K562 (cell line): ENCODE results near the gene GALNS. TPM values are rescaled to one million over a fixed set of nuclear protein-coding genes. Genes with fewer than 3 reads are reported as not detected.

Experiments
- EGR1 ChIP-seq: fragments of 450-650 bp; conservative IDR thresholded peaks from 2 replicates; pipeline ENCODE4 v1.6.1; 2017; ENCODE audit warnings: mild to moderate bottlenecking
- EWSR1 ChIP-seq: fragments of 450-650 bp; IDR thresholded peaks from 2 replicates; pipeline ENCODE4 v1.6.1; 2018; ENCODE audit warnings: borderline replicate concordance, mild to moderate bottlenecking, low read depth, moderate library complexity; ENCODE audit not compliant: partially characterized antibody
- GATAD2B ChIP-seq: fragments of 450-650 bp; IDR thresholded peaks from 2 replicates; pipeline ENCODE4 v1.6.1; 2017; ENCODE audit warnings: mild to moderate bottlenecking, borderline replicate concordance
- ID3 ChIP-seq, 2 experiments: fragments of 250-450 bp in 1 of 2; fragments of 450-650 bp in 1 of 2; sonication (Bioruptor Pico) in 1 of 2; IDR thresholded peaks; 2 replicates each; pipeline versions ENCODE4 v1.6.1 to v1.8.0; 2016 to 2021; ENCODE audit warnings: mild to moderate bottlenecking in 2 of 2, moderate library complexity in 2 of 2, missing compliant biosample characterization in 1 of 2, missing genetic modification characterization in 1 of 2
- KLF1 ChIP-seq: fragments of 450-650 bp; IDR thresholded peaks from 2 replicates; pipeline ENCODE4 v1.6.1; 2016; ENCODE audit warnings: missing genetic modification characterization, missing compliant biosample characterization
- LEF1 ChIP-seq: fragments of 450-650 bp; IDR thresholded peaks from 2 replicates; pipeline ENCODE4 v1.6.1; 2016; ENCODE audit warnings: mild to moderate bottlenecking
- MAX ChIP-seq: sonication (generic); formaldehyde crosslinking; IDR thresholded peaks from 2 replicates; pipeline ENCODE4 v1.9.0; 2022; ENCODE audit warnings: mild to moderate bottlenecking, missing genetic modification reagents
- MTF1 ChIP-seq: fragments of 250-450 bp; sonication (Bioruptor Pico); IDR thresholded peaks from 2 replicates; pipeline ENCODE4 v1.9.0; 2021; ENCODE audit warnings: moderate library complexity, mild to moderate bottlenecking, inconsistent platforms, borderline replicate concordance
- MYBL2 ChIP-seq, 2 experiments: fragments of 450-650 bp in 1 of 2; sonication (generic) in 1 of 2; formaldehyde crosslinking in 1 of 2; IDR thresholded peaks; 2 replicates each; pipeline versions ENCODE4 v1.6.1 to v1.8.1; 2017 to 2022; ENCODE audit warnings: borderline replicate concordance in 1 of 2, inconsistent platforms in 1 of 2, low read depth in 1 of 2, mild to moderate bottlenecking in 1 of 2, missing genetic modification reagents in 1 of 2, moderate library complexity in 1 of 2
- SIX5 ChIP-seq, 2 experiments: IDR thresholded peaks; 2 replicates each; pipeline ENCODE4 v1.6.1; 2011; ENCODE audit warnings: low read length in 2 of 2, borderline replicate concordance in 1 of 2, low read depth in 1 of 2, mild to moderate bottlenecking in 1 of 2, moderate library complexity in 1 of 2; ENCODE audit not compliant: insufficient read depth in 1 of 2
- SREBF2 ChIP-seq: sonication (generic); formaldehyde crosslinking; IDR thresholded peaks from 2 replicates; pipeline ENCODE4 v1.4.0; 2020; ENCODE audit warnings: mild to moderate bottlenecking, missing genetic modification reagents
- ZBTB12 ChIP-seq: fragments of 250-450 bp; sonication (Bioruptor Pico); IDR thresholded peaks from 2 replicates; pipeline ENCODE4 v1.4.0; 2020
- ZBTB5 ChIP-seq: fragments of 450-650 bp; IDR thresholded peaks from 2 replicates; pipeline ENCODE4 v1.6.1; 2017; ENCODE audit warnings: antibody characterized with exemption
- ZBTB8A ChIP-seq: fragments of 450-650 bp; IDR thresholded peaks from 2 replicates; pipeline ENCODE4 v1.6.1; 2018; ENCODE audit warnings: mild to moderate bottlenecking, moderate library complexity; ENCODE audit not compliant: partially characterized antibody
- ZNF12 ChIP-seq: sonication (generic); formaldehyde crosslinking; IDR thresholded peaks from 2 replicates; pipeline ENCODE4 v1.4.0; 2020; ENCODE audit warnings: mild to moderate bottlenecking, missing genetic modification reagents
- ZNF140 ChIP-seq: fragments of 250-450 bp; sonication (Bioruptor Pico); IDR thresholded peaks from 2 replicates; pipeline ENCODE4 v1.8.0; 2021; ENCODE audit warnings: moderate library complexity, mild to moderate bottlenecking, inconsistent platforms
- ZNF592 ChIP-seq: fragments of 450-650 bp; IDR thresholded peaks from 2 replicates; pipeline ENCODE4 v1.6.1; 2017; ENCODE audit warnings: antibody characterized with exemption, mild to moderate bottlenecking
- ZNF766 ChIP-seq: fragments of 200-800 bp; sonication (Bioruptor generic); conservative IDR thresholded peaks from 2 replicates; pipeline ENCODE4 v1.6.1; 2016; ENCODE audit warnings: missing genetic modification characterization, missing compliant biosample characterization
- polyA plus RNA-seq, 8 experiments: library from polyadenylated mRNA; depleted of rRNA in 4 of 8; stranded (reverse) in 5 of 8; unstranded in 3 of 8; fragments of >200 nt; fragmentation: Nextera tagmentation in 2 of 8; fragmentation: Illumina TruSeq in 1 of 8; extraction: Ambion mirVana in 2 of 8; extraction: Trizol in 1 of 8; gene quantifications; 2 replicates each; pipeline versions ENCODE4 v1.2.1 to v1.2.3, GENCODE V29; 2011 to 2014; ENCODE audit warnings: inconsistent platforms in 1 of 8, missing spikeins in 1 of 8
- total RNA-seq, 7 experiments: library from RNA; depleted of rRNA in 6 of 7; stranded (reverse); fragments of >200 nt in 6 of 7; fragmentation: Illumina TruSeq in 2 of 7; extraction: Trizol in 2 of 7; gene quantifications; 2 replicates each; pipeline versions ENCODE4 v1.2.1 to v1.2.3, GENCODE V29; 2011 to 2021; ENCODE audit warnings: low replicate concordance in 1 of 7

Gene GALNS
- total and polyA plus RNA-seq, 9 of the 15 experiments (the other 6 are each of a cell fraction or from before 2014, with no cell fraction given): 0.38 to 13.2 (median 4.3) TPM

- TF ChIP-seq ZNF12 (no peak), SREBF2 (CRISPR knock-in tag) (no peak), KLF1 (no peak), MYBL2 (IDR thresholded peaks at IDR 0.05; ENCODE audit: low read depth) (no peak), MYBL2 (CRISPR knock-in tag; IDR thresholded peaks at IDR 0.05; ENCODE audit: borderline replicate concordance) (no peak), ZBTB8A (no peak), MAX (CRISPR knock-in tag) (no peak; the same call in 1 of the 2 replicates), ZNF140 (CRISPR knock-in tag) (no peak), EGR1 (no peak), SIX5 (IDR thresholded peaks at IDR 0.05; ENCODE audit: borderline replicate concordance in 1 of 2, insufficient read depth in 1 of 2, low read depth in 1 of 2, low read length in 2 of 2) (no peak), ZBTB5 (no peak), ID3 (CRISPR knock-in tag; IDR thresholded peaks at IDR 0.05) (no peak), ID3 (tag; IDR thresholded peaks at IDR 0.05) (0 out of 2 replicates have a peak, but pooled peaks have one; percentile 18), ZBTB12 (CRISPR knock-in tag) (no peak), EWSR1 (no peak), LEF1 (no peak), ZNF592 (no peak; the same call in 1 of the 2 replicates), MTF1 (CRISPR knock-in tag) (no peak), ZNF766 (no peak), GATAD2B (no peak)
Observed at GRCh38 chr16:88783391-88784073, 73.2 kb downstream of the GALNS start (continued).
